H9 (cell line): ENCODE data around the gene SYCP2L. TPM values are rescaled to one million over a fixed set of nuclear protein-coding genes. Genes with fewer than 3 reads are reported as not detected.

ENCODE experiments used
- DNase-seq: peaks from one replicate; pipeline ENCODE4 v3.0.0-alpha.2; 2017
- H2AFZ ChIP-seq: one replicate; pipeline ENCODE4 v1.6.1; 2013; ENCODE audit warnings: mild to moderate bottlenecking, low read length, control low read depth, moderate library complexity
- H2AK5ac ChIP-seq: 2 replicates; pipeline ENCODE4 v1.6.1; 2013; ENCODE audit warnings: low read length, control low read depth, mixed read lengths; ENCODE audit not compliant: insufficient read length
- H2BK120ac ChIP-seq: one replicate; pipeline ENCODE4 v1.6.1; 2013; ENCODE audit warnings: low read depth, mild to moderate bottlenecking, low read length, control low read depth, inconsistent platforms; ENCODE audit not compliant: poor library complexity, severe bottlenecking
- H2BK12ac ChIP-seq: 2 replicates; pipeline ENCODE4 v1.6.1; 2013; ENCODE audit warnings: low read length, control low read depth, mixed read lengths, low read depth; ENCODE audit not compliant: insufficient read length
- H2BK15ac ChIP-seq: 2 replicates; pipeline ENCODE4 v1.6.1; 2013; ENCODE audit warnings: low read depth, low read length, control low read depth
- H2BK20ac ChIP-seq: one replicate; pipeline ENCODE4 v1.6.1; 2013; ENCODE audit warnings: low read depth, mild to moderate bottlenecking, low read length, control low read depth, inconsistent platforms; ENCODE audit not compliant: poor library complexity, severe bottlenecking
- H2BK5ac ChIP-seq: 2 replicates; pipeline ENCODE4 v1.6.1; 2013; ENCODE audit warnings: low read length, control low read depth, mixed read lengths; ENCODE audit not compliant: insufficient read length
- H3K14ac ChIP-seq: 2 replicates; pipeline ENCODE4 v1.6.1; 2013; ENCODE audit warnings: low read length, control low read depth; ENCODE audit not compliant: insufficient read depth
- H3K18ac ChIP-seq: 2 replicates; pipeline ENCODE4 v1.6.1; 2013; ENCODE audit warnings: low read depth, mild to moderate bottlenecking, mixed read lengths, low read length, control low read depth; ENCODE audit not compliant: insufficient read length
- H3K23ac ChIP-seq: 2 replicates; pipeline ENCODE4 v1.6.1; 2013; ENCODE audit warnings: low read length, control low read depth, mixed read lengths, low read depth; ENCODE audit not compliant: insufficient read length
- H3K23me2 ChIP-seq: 2 replicates; pipeline ENCODE4 v1.6.1; 2013; ENCODE audit warnings: low read depth, mild to moderate bottlenecking, mixed read lengths, low read length, control low read depth; ENCODE audit not compliant: insufficient read length, poor library complexity, severe bottlenecking
- H3K27ac ChIP-seq: 2 replicates; pipeline ENCODE4 v1.5.1; 2013; ENCODE audit warnings: low read length, control low read depth, mixed read lengths, low read depth; ENCODE audit not compliant: insufficient read length
- H3K27me3 ChIP-seq: 2 replicates; pipeline ENCODE4 v1.6.1; 2013; ENCODE audit warnings: low read length, control low read depth, inconsistent platforms; ENCODE audit not compliant: insufficient read depth
- H3K4ac ChIP-seq: 2 replicates; pipeline ENCODE4 v1.6.1; 2013; ENCODE audit warnings: low read depth, mild to moderate bottlenecking, control low read depth, inconsistent platforms, low read length, moderate library complexity
- H3K4me1 ChIP-seq: 2 replicates; pipeline ENCODE4 v1.6.1; 2013; ENCODE audit warnings: low read length, control low read depth, inconsistent platforms; ENCODE audit not compliant: insufficient read depth
- H3K4me2 ChIP-seq: 2 replicates; pipeline ENCODE4 v1.6.1; 2013; ENCODE audit warnings: low read length, control low read depth, mixed read lengths; ENCODE audit not compliant: insufficient read length, insufficient read depth
- H3K56ac ChIP-seq: 2 replicates; pipeline ENCODE4 v1.6.1; 2013; ENCODE audit warnings: low read depth, mild to moderate bottlenecking, mixed read lengths, low read length, control low read depth; ENCODE audit not compliant: insufficient read length
- H3K79me1 ChIP-seq: 2 replicates; pipeline ENCODE4 v1.6.1; 2013; ENCODE audit warnings: low read depth, mild to moderate bottlenecking, moderate library complexity, low read length, control low read depth, inconsistent platforms; ENCODE audit not compliant: insufficient read depth, poor library complexity, severe bottlenecking
- H3K79me2 ChIP-seq: 2 replicates; pipeline ENCODE4 v1.6.1; 2013; ENCODE audit warnings: low read length, control low read depth, inconsistent platforms; ENCODE audit not compliant: insufficient read depth
- H3K9ac ChIP-seq: 2 replicates; pipeline ENCODE4 v1.6.1; 2013; ENCODE audit warnings: low read length, control low read depth, mixed read lengths; ENCODE audit not compliant: insufficient read length; ENCODE audit errors: extremely low read depth
- H3K9me3 ChIP-seq: one replicate; pipeline ENCODE4 v1.6.1; 2013; ENCODE audit warnings: low read depth, low read length, inconsistent platforms; ENCODE audit not compliant: control insufficient read depth
- H3T11ph ChIP-seq: one replicate; pipeline ENCODE4 v1.6.1; 2013; ENCODE audit warnings: mild to moderate bottlenecking, low read length, control low read depth, inconsistent platforms
- H4K20me1 ChIP-seq: one replicate; pipeline ENCODE4 v1.6.1; 2013; ENCODE audit not compliant: control insufficient read depth, insufficient read length, insufficient read depth
- H4K5ac ChIP-seq: 2 replicates; pipeline ENCODE4 v1.6.1; 2013; ENCODE audit warnings: low read depth, mild to moderate bottlenecking, mixed read lengths, low read length, control low read depth; ENCODE audit not compliant: insufficient read length
- H4K8ac ChIP-seq: replicated peaks from 2 replicates; pipeline ENCODE4 v1.6.1; 2013; ENCODE audit warnings: low read length, control low read depth, mixed read lengths, low read depth; ENCODE audit not compliant: insufficient read length
- H4K91ac ChIP-seq: 2 replicates; pipeline ENCODE4 v1.6.1; 2013; ENCODE audit warnings: low read depth, mild to moderate bottlenecking, moderate library complexity, mixed read lengths, low read length, control low read depth; ENCODE audit not compliant: insufficient read length
- H3K27ac Mint-ChIP-seq, 3 experiments: 2 replicates in 2 of 3; 3 replicates in 1 of 3; pipeline ENCODE4 v1.8.0; 2020 to 2021; ENCODE audit warnings: mixed read lengths in 3 of 3, mild to moderate bottlenecking in 1 of 3, moderate library complexity in 1 of 3
- H3K27me3 Mint-ChIP-seq: 2 replicates; pipeline ENCODE4 v1.8.0; 2021; ENCODE audit warnings: low read depth, mild to moderate bottlenecking, moderate library complexity, mixed read lengths
- H3K36me3 Mint-ChIP-seq, 3 experiments: 2 replicates in 2 of 3; 3 replicates in 1 of 3; pipeline ENCODE4 v1.8.0; 2020 to 2021; ENCODE audit warnings: low read depth in 3 of 3, mixed read lengths in 3 of 3; ENCODE audit not compliant: insufficient read depth in 1 of 3
- H3K4me1 Mint-ChIP-seq, 2 experiments: 2 replicates each; pipeline ENCODE4 v1.8.0; 2020; ENCODE audit warnings: mixed read lengths in 2 of 2
- H3K4me3 Mint-ChIP-seq, 2 experiments: 2 replicates in 1 of 2; 3 replicates in 1 of 2; pipeline ENCODE4 v1.8.0; 2020 to 2021; ENCODE audit warnings: mild to moderate bottlenecking in 2 of 2, mixed read lengths in 2 of 2, moderate library complexity in 1 of 2
- H3K9me3 Mint-ChIP-seq, 2 experiments: 2 replicates in 1 of 2; 3 replicates in 1 of 2; pipeline ENCODE4 v1.8.0; 2020; ENCODE audit warnings: mild to moderate bottlenecking in 2 of 2, mixed read lengths in 2 of 2, moderate library complexity in 1 of 2
- WGBS: extraction: QIAGEN DNeasy Blood & Tissue Kit; methylation state at CpG from one replicate; pipeline ENCODE4 v1.1.7; 2013; ENCODE audit warnings: missing lambda C conversion rate, low lambda C conversion rate, mixed read lengths; ENCODE audit not compliant: insufficient read length; ENCODE audit errors: extremely low coverage; 5-methylcytosine and 5-hydroxymethylcytosine counted together
- total RNA-seq: library from RNA; stranded (reverse); gene quantifications from 2 replicates; pipeline ENCODE4 v1.2.1, GENCODE V29; 2021
- TF ChIP-seq, protein P1 (sequence below): fragments of 200-600 bp; sonication (generic); conservative IDR thresholded peaks from 3 replicates; pipeline ENCODE4 v1.8.0; 2021; ENCODE audit warnings: antibody characterized with exemption, mild to moderate bottlenecking

SYCP2L gene
- total RNA-seq, 1 experiment from 2014 or later: 3.5 TPM

DNA sequence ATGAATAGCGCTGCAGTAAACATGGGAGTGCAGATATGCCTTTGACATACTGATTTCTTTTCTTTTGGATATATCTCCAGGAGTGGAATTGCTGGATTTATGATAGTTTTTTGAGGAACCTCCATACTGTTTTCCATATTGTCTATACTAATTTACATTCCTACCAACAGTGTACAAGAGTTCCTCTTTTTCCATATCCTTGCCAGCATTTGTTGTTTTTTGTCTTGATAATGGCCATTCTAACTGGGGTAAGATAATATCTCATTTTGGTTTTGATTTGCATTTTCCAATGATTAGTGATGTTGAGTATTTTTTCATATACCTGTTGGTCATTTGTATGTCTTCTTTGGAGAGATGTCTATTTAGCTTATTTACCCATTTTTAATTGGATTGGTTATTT is 3.3 kb downstream of the SYCP2L start:
- Histone ChIP-seq H3K23ac (no peak overlapping the region), H3K27ac (no peak overlapping the region), H3K18ac (no peak overlapping the region), H2AK5ac (no peak overlapping the region), H4K91ac (no peak overlapping the region), H3K14ac (no peak overlapping the region), H3K79me2 (no peaks in the 10 kb centered on the region), H3K4ac (no peak overlapping the region), H2BK20ac (no peak overlapping the region), H2BK120ac (no peak overlapping the region), H3K4me1 (no peaks in the 10 kb centered on the region), H3K9ac (no peak overlapping the region), H2BK15ac (no peak overlapping the region), H3K79me1 (peaks cover 4% of the 10 kb centered on the region), H4K5ac (no peak overlapping the region), H3K56ac (no peak overlapping the region), H3K23me2 (no peaks in the 10 kb centered on the region), H3K27me3 (no peaks in the 10 kb centered on the region), H3T11ph (no peak overlapping the region), H3K9me3 (no peaks in the 10 kb centered on the region), H2BK12ac (no peak overlapping the region), H4K8ac (no peak overlapping the region), H3K4me2 (no peak overlapping the region), H2BK5ac (no peak overlapping the region), H4K20me1 (no peaks in the 10 kb centered on the region), H2AFZ (no peak overlapping the region)
- H3K4me1 Mint-ChIP-seq: peaks cover 7 to 10% of the 10 kb centered on the region in 2 experiments
- no peak for DNase-seq
- WGBS: no CpG with 5 or more reads among the region's 1 CpG
- H3K4me3 Mint-ChIP-seq: no peak overlapping the region
- TF ChIP-seq, protein P1, sequence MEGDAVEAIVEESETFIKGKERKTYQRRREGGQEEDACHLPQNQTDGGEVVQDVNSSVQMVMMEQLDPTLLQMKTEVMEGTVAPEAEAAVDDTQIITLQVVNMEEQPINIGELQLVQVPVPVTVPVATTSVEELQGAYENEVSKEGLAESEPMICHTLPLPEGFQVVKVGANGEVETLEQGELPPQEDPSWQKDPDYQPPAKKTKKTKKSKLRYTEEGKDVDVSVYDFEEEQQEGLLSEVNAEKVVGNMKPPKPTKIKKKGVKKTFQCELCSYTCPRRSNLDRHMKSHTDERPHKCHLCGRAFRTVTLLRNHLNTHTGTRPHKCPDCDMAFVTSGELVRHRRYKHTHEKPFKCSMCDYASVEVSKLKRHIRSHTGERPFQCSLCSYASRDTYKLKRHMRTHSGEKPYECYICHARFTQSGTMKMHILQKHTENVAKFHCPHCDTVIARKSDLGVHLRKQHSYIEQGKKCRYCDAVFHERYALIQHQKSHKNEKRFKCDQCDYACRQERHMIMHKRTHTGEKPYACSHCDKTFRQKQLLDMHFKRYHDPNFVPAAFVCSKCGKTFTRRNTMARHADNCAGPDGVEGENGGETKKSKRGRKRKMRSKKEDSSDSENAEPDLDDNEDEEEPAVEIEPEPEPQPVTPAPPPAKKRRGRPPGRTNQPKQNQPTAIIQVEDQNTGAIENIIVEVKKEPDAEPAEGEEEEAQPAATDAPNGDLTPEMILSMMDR: no peak
- peaks cover 25% of the 10 kb centered on the region for H3K27me3 Mint-ChIP-seq
- H3K36me3 Mint-ChIP-seq: peaks cover 0 to 3% (median 0%) of the 10 kb centered on the region in 3 experiments; a peak in 2 of 7 replicates
- no peaks in the 10 kb centered on the region for H3K9me3 Mint-ChIP-seq
- no peak overlapping the region for H3K27ac Mint-ChIP-seq
